Natural killer cell (primary cell): ENCODE data around the gene AWAT1. TPM values are rescaled to one million over a fixed set of nuclear protein-coding genes. Genes with fewer than 3 reads are reported as not detected.
A peak's percentile ranks its signal among the peaks of the same experiment; 100 is the strongest.

Experiments
- ATAC-seq, 3 donors: fragments of 150-1000 bp in 2 of 3; fragments of 200-7000 bp in 1 of 3; cut with Tn5 transposase; 1 replicate in 1 of 3; 2 replicates in 2 of 3; pipeline ENCODE4 v1.10.0; 2021; ENCODE audit warnings: mild to moderate bottlenecking in 2 of 3, moderate library complexity in 2 of 3
- DNase-seq, 2 donors: peaks; one replicate each; pipeline versions ENCODE4 v3.0.0 to v3.0.0-alpha.2; 2013 to 2021; ENCODE audit warnings: mixed read lengths in 1 of 2
- H3K27ac ChIP-seq: one replicate; pipeline ENCODE4 v1.5.1; 2013; ENCODE audit warnings: mild to moderate bottlenecking, low read length
- H3K27me3 ChIP-seq: one replicate; pipeline ENCODE4 v1.6.1; 2013; ENCODE audit warnings: low read length; ENCODE audit not compliant: control insufficient read depth, insufficient read depth
- H3K36me3 ChIP-seq: one replicate; pipeline ENCODE4 v1.6.1; 2013; ENCODE audit warnings: low read length; ENCODE audit not compliant: control insufficient read depth, insufficient read depth
- H3K4me1 ChIP-seq: one replicate; pipeline ENCODE4 v1.6.1; 2013; ENCODE audit warnings: low read length; ENCODE audit not compliant: control insufficient read depth, insufficient read depth
- H3K4me3 ChIP-seq: one replicate; pipeline ENCODE4 v1.5.1; 2013; ENCODE audit warnings: low read length
- H3K9me3 ChIP-seq: one replicate; pipeline ENCODE4 v1.6.1; 2013; ENCODE audit warnings: low read length; ENCODE audit not compliant: control insufficient read depth, insufficient read depth
- H3K27ac Mint-ChIP-seq, 2 donors: one replicate each; pipeline ENCODE4 v1.8.0; 2022; ENCODE audit warnings: mild to moderate bottlenecking in 2 of 2, mixed read lengths in 2 of 2, moderate library complexity in 1 of 2
- H3K27me3 Mint-ChIP-seq, 2 donors: one replicate each; pipeline ENCODE4 v1.8.0; 2022; ENCODE audit warnings: low read depth in 2 of 2, mixed read lengths in 2 of 2
- H3K36me3 Mint-ChIP-seq: one replicate; pipeline ENCODE4 v1.8.0; 2022; ENCODE audit warnings: mixed read lengths
- H3K4me1 Mint-ChIP-seq, 2 donors: one replicate each; pipeline ENCODE4 v1.8.0; 2022; ENCODE audit warnings: mixed read lengths in 2 of 2
- H3K4me3 Mint-ChIP-seq: one replicate; pipeline ENCODE4 v1.8.0; 2022; ENCODE audit warnings: mild to moderate bottlenecking, moderate library complexity, mixed read lengths
- H3K9me3 Mint-ChIP-seq, 2 donors: one replicate each; pipeline ENCODE4 v1.8.0; 2022; ENCODE audit warnings: mixed read lengths in 2 of 2
- WGBS: methylation state at CpG from one replicate; pipeline ENCODE4 v1.1.7; 2013; ENCODE audit warnings: missing lambda C conversion rate; ENCODE audit not compliant: insufficient coverage; 5-methylcytosine and 5-hydroxymethylcytosine counted together
- intact Hi-C: fragments of 100-400 bp; cut with micrococcal nuclease; formaldehyde crosslinking; loops from one replicate; pipeline ENCODE4 v1.14.2; 2022
- total RNA-seq, 4 donors: library from RNA; stranded (reverse); fragments of 120-200 nt in 1 of 4; gene quantifications; one replicate each; pipeline versions ENCODE4 v1.2.3 to v1.2.4, GENCODE V29; 2013 to 2022
- TF ChIP-seq, protein P1 (sequence below): fragments of 200-600 bp; IDR thresholded peaks from one replicate; pipeline ENCODE4 v1.8.0; 2022; ENCODE audit warnings: antibody characterized with exemption

AWAT1 gene
- not detected for total RNA-seq
- total RNA-seq (2013) = not detected

DNA sequence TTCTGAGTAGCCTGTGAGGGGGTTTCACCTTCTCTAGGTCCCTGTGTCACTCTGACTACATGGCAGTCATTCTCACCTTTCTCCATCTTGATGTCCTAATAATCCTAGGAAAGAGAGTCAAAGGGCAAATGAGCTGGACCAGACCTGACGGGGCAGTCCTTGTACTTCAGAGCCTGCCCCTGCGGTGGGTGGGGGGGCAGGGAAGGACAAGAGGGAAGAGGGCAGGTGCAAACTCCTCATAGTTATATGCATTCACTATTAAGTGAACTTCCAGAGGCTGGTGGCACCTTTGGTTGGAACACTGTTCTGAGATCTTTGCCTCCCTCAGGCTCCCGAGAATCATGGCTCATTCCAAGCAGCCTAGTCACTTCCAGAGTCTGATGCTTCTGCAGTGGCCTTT lies at the start of gene AWAT1:
Gene AWAT1 (plus strand): TSS at position 301 of the 400 bp plus-strand sequence. CDS start 41 bp downstream, at position 342.
- Histone ChIP-seq H3K36me3 (no peaks in the 10 kb centered on the region), H3K4me3 (no peak within 1 kb of the TSS), H3K27me3 (no peaks in the 10 kb centered on the region), H3K27ac (no peak within 1 kb of the TSS), H3K9me3 (no peaks in the 10 kb centered on the region), H3K4me1 (no peaks in the 10 kb centered on the region)
- no peaks in the 10 kb centered on the region for H3K27me3 Mint-ChIP-seq
- no peak within 1 kb of the TSS for H3K4me3 Mint-ChIP-seq
- WGBS = 77% methylated on average over 1 of the region's 3 CpGs
- ATAC-seq (no peak), DNase-seq (no peak)
- peaks cover 12 to 14% of the 10 kb centered on the region in 2 donors for H3K4me1 Mint-ChIP-seq
- H3K9me3 Mint-ChIP-seq = no peaks in the 10 kb centered on the region
- H3K27ac Mint-ChIP-seq = no peak within 1 kb of the TSS
- TF ChIP-seq, protein P1, sequence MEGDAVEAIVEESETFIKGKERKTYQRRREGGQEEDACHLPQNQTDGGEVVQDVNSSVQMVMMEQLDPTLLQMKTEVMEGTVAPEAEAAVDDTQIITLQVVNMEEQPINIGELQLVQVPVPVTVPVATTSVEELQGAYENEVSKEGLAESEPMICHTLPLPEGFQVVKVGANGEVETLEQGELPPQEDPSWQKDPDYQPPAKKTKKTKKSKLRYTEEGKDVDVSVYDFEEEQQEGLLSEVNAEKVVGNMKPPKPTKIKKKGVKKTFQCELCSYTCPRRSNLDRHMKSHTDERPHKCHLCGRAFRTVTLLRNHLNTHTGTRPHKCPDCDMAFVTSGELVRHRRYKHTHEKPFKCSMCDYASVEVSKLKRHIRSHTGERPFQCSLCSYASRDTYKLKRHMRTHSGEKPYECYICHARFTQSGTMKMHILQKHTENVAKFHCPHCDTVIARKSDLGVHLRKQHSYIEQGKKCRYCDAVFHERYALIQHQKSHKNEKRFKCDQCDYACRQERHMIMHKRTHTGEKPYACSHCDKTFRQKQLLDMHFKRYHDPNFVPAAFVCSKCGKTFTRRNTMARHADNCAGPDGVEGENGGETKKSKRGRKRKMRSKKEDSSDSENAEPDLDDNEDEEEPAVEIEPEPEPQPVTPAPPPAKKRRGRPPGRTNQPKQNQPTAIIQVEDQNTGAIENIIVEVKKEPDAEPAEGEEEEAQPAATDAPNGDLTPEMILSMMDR = no peak
- no peaks in the 10 kb centered on the region for H3K36me3 Mint-ChIP-seq
- intact Hi-C loops = no loop called here

DNA sequence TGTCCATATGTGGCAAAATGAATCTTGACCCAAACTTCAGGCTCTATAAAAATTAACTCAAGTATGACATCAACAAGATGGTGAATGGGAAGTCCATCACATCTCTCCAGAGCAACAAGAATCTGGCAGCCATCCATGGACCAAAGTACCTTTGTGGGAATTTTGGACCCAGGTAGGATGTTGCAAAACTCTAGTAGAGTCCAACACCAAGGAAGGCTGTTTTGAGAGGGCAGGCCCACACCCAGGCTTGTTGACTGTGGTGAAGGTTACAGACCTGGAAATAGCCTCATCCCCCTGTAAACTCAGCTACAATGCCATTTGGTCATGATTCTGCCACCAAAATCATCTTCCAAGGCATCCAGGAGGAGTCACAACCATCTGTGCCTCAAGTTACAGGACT lies 44.2 kb upstream of the AWAT1 start:
- Histone ChIP-seq H3K27ac (no peak overlapping the region), H3K4me1 (no peaks in the 10 kb centered on the region), H3K27me3 (no peaks in the 10 kb centered on the region), H3K4me3 (no peak overlapping the region), H3K36me3 (no peaks in the 10 kb centered on the region), H3K9me3 (no peaks in the 10 kb centered on the region)
- ATAC-seq (no peak), DNase-seq (no peak)
- H3K4me3 Mint-ChIP-seq = no peak overlapping the region
- TF ChIP-seq, protein P1 = no peak
- H3K4me1 Mint-ChIP-seq = no peaks in the 10 kb centered on the region
- peaks cover 11 to 43% of the 10 kb centered on the region in 2 donors for H3K27me3 Mint-ChIP-seq
- no peak overlapping the region for H3K27ac Mint-ChIP-seq
- intact Hi-C loops = no loop called here
- peaks cover 8% of the 10 kb centered on the region for H3K36me3 Mint-ChIP-seq
- H3K9me3 Mint-ChIP-seq = peaks cover 0 to 4% of the 10 kb centered on the region in 2 donors

DNA sequence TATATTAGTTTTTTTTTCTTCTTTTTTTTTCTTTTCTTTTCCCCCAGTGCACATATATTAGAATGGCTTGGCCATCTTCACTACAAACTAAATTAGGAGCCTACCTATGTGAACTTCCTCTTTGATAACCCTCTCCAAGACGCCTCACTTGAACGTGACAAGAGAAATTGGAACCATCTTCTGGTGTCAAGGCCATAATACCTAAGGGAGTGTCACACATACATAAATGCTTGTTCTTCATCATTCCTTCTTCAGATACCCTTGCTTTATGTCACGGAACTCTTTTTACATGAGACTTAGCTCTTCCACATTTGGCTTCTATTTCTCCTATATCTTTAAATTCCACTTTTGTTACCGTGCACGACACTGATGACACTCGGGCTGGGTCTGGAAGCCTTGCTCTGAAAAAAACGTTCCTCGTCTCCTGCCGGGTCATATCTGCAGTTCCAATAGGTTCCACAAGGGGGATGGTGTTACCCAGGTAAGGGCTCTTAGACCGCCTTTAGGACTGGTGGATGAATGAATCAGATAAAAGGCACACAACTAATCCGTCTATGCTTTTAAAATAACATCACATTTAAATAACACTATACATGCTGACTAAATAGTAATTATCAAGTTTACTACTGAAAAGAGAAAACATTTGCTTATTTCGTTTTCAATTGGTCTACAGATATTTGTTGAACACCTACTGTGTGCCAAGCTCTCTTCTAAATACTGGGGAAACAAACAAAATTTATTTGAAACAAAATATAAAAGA lies 37.3 kb upstream of the AWAT1 start:
- peak; percentile 66 to 86 (median 83) for ATAC-seq
- Mint-ChIP-seq H3K4me3 (no peak overlapping the region), H3K4me1 (peaks cover 0 to 5% of the 10 kb centered on the region in 2 donors), H3K27me3 (peaks cover 10 to 28% of the 10 kb centered on the region in 2 donors), H3K27ac (no peak overlapping the region), H3K9me3 (no peaks in the 10 kb centered on the region), H3K36me3 (no peaks in the 10 kb centered on the region)
- no peaks in the 10 kb centered on the region for H3K4me1 ChIP-seq
- WGBS = 13% methylated on average over 9 of the region's 12 CpGs
- no peaks in the 10 kb centered on the region for H3K27me3 ChIP-seq
- TF ChIP-seq, protein P1 = peak; percentile 54
- peak; percentile 21 to 80 for DNase-seq
- H3K4me3 ChIP-seq = no peak overlapping the region
- H3K9me3 ChIP-seq = no peaks in the 10 kb centered on the region
- H3K36me3 ChIP-seq = no peaks in the 10 kb centered on the region
- intact Hi-C loops = loop anchor here (2.0 kb wide), 1 partner anchor 238 kb away; no protein-coding TSS in a partner anchor
- H3K27ac ChIP-seq = no peak overlapping the region

DNA sequence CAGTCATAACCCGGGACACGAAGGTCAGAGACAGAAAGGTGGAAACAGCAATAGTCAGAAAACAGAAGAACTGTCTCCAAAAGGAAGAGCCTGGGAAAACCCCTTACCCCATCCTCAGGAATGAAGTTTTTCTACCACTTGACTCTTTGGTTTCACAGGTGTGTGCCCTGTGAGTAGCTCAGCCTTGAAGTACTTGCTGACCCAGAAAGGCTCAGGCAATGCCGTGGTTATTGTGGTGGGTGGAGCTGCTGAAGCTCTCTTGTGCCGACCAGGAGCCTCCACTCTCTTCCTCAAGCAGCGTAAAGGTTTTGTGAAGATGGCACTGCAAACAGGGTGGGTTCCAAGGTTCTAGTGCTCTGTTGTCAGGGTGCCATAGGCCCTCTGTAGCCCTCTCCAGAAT lies 32.7 kb upstream of the AWAT1 start:
- intact Hi-C loops = no loop called here
- no peak for ATAC-seq
- H3K9me3 Mint-ChIP-seq = no peaks in the 10 kb centered on the region
- TF ChIP-seq, protein P1 = no peak
- no peak for DNase-seq
- peaks cover 0 to 5% of the 10 kb centered on the region in 2 donors for H3K4me1 Mint-ChIP-seq
- Histone ChIP-seq H3K4me3 (no peak overlapping the region), H3K27ac (no peak overlapping the region), H3K27me3 (no peaks in the 10 kb centered on the region), H3K4me1 (no peaks in the 10 kb centered on the region), H3K9me3 (no peaks in the 10 kb centered on the region), H3K36me3 (no peaks in the 10 kb centered on the region)
- no peak overlapping the region for H3K27ac Mint-ChIP-seq
- H3K27me3 Mint-ChIP-seq = peaks cover 5 to 7% of the 10 kb centered on the region in 2 donors
- no peak overlapping the region for H3K4me3 Mint-ChIP-seq
- WGBS = 70% methylated on average over 5 of the region's 5 CpGs
- H3K36me3 Mint-ChIP-seq = no peaks in the 10 kb centered on the region
